LNCaP clone FGC (cell line): ENCODE data around the gene XPR1.
A peak's percentile ranks its signal among the peaks of the same experiment; 100 is the strongest.
"Not testable (repeated sequence)": the region's sequence is repeated elsewhere in the genome, so short reads cannot be mapped to it uniquely, and the experiment has no call there.

Experiments used
- DNase-seq: peaks from one replicate; pipeline ENCODE4 v3.0.0-alpha.2; 2011; ENCODE audit warnings: low read depth
- H3K4me3 ChIP-seq: 2 replicates; pipeline ENCODE4 v1.5.1; 2011; ENCODE audit warnings: mild to moderate bottlenecking, low read depth, low read length, control low read depth
- CTCF ChIP-seq: IDR thresholded peaks from 2 replicates; pipeline ENCODE4 v1.5.1; 2012; ENCODE audit warnings: mild to moderate bottlenecking; ENCODE audit not compliant: control insufficient read depth, insufficient read depth; ENCODE audit errors: extremely low read depth

The XPR1 gene

GRCh38 chr1:180642781-180643180, 11.0 kb downstream of the XPR1 start:
- DNase-seq = no peak
- no peak for TF ChIP-seq CTCF
- no peak overlapping the region for H3K4me3 ChIP-seq

GRCh38 chr1:180643693-180644092, 11.9 kb downstream of the XPR1 start:
- TF ChIP-seq CTCF = no peak
- no peak overlapping the region for H3K4me3 ChIP-seq
- DNase-seq = peak; percentile 56

- no peak for DNase-seq
- no peak overlapping the region for H3K4me3 ChIP-seq
- TF ChIP-seq CTCF = no peak
Measured at GRCh38 chr1:180644526-180645192, 12.8 kb downstream of the XPR1 start.

GRCh38 chr1:180645261-180645660, 13.4 kb downstream of the XPR1 start:
- not testable (repeated sequence) for H3K4me3 ChIP-seq, DNase-seq

GRCh38 chr1:180646093-180646492, 14.3 kb downstream of the XPR1 start:
- H3K4me3 ChIP-seq = no peak overlapping the region
- TF ChIP-seq CTCF = no peak
- DNase-seq = no peak

GRCh38 chr1:180646547-180646946, 14.7 kb downstream of the XPR1 start:
- H3K4me3 ChIP-seq = no peak overlapping the region
- no peak for DNase-seq
- TF ChIP-seq CTCF = no peak

GRCh38 chr1:180652792-180653191, 21.0 kb downstream of the XPR1 start:
- no peak for DNase-seq
- no peak overlapping the region for H3K4me3 ChIP-seq
- TF ChIP-seq CTCF = no peak
